Ectodermal cell (in vitro differentiated cells): ENCODE results near the gene MBOAT1.

Experiments
- H3K27ac ChIP-seq: 2 replicates; pipeline ENCODE4 v1.7.0; 2013; ENCODE audit warnings: mild to moderate bottlenecking, low read depth, low read length; ENCODE audit not compliant: insufficient read depth, poor library complexity, severe bottlenecking
- H3K27me3 ChIP-seq: 2 replicates; pipeline ENCODE4 v1.7.0; 2013; ENCODE audit warnings: mild to moderate bottlenecking, low read length; ENCODE audit not compliant: insufficient read depth, control insufficient read depth, poor library complexity, severe bottlenecking
- H3K36me3 ChIP-seq: one replicate; pipeline ENCODE4 v1.7.0; 2013; ENCODE audit warnings: low read length; ENCODE audit not compliant: control insufficient read depth, insufficient read depth
- H3K4me1 ChIP-seq: one replicate; pipeline ENCODE4 v1.7.0; 2013; ENCODE audit warnings: low read length; ENCODE audit not compliant: control insufficient read depth, insufficient read depth
- H3K4me3 ChIP-seq: 2 replicates; pipeline ENCODE4 v1.7.0; 2013; ENCODE audit warnings: low read depth, low read length, control low read depth; ENCODE audit not compliant: insufficient read depth
- H3K9me3 ChIP-seq: 2 replicates; pipeline ENCODE4 v1.7.0; 2013; ENCODE audit warnings: mild to moderate bottlenecking, low read length, moderate library complexity; ENCODE audit not compliant: control insufficient read depth
- WGBS, 2 experiments: methylation state at CpG; one replicate each; pipeline ENCODE4 v1.1.7; 2013; ENCODE audit warnings: missing lambda C conversion rate in 2 of 2; 5-methylcytosine and 5-hydroxymethylcytosine counted together

The MBOAT1 gene

DNA sequence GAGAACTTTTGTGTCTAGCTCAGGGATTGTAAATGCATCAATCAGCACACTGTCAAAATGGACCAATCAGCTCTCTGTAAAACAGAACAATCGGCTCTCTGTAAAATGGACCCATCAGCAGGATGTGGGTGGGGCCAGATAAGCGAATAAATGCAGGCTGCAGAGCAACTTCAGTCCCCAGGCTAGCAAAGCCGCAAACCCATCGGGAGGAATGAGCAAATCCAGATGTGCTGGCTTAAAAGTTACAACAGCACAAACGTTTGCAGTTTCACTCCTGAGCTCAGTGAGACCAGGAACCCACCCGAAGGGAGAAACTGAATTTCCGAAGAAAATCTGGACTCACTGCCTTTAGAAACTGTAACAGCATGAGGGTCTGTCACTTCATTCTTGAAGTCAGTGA lies 21.9 kb upstream of the MBOAT1 start:
- Histone ChIP-seq H3K4me1 (no peaks in the 10 kb centered on the region), H3K36me3 (no peaks in the 10 kb centered on the region), H3K27ac (no peak overlapping the region), H3K4me3 (no peak overlapping the region), H3K27me3 (no peaks in the 10 kb centered on the region), H3K9me3 (no peaks in the 10 kb centered on the region)
- WGBS, 2 experiments = 93 to 96% methylated on average over 7 of the region's 7 CpGs

DNA sequence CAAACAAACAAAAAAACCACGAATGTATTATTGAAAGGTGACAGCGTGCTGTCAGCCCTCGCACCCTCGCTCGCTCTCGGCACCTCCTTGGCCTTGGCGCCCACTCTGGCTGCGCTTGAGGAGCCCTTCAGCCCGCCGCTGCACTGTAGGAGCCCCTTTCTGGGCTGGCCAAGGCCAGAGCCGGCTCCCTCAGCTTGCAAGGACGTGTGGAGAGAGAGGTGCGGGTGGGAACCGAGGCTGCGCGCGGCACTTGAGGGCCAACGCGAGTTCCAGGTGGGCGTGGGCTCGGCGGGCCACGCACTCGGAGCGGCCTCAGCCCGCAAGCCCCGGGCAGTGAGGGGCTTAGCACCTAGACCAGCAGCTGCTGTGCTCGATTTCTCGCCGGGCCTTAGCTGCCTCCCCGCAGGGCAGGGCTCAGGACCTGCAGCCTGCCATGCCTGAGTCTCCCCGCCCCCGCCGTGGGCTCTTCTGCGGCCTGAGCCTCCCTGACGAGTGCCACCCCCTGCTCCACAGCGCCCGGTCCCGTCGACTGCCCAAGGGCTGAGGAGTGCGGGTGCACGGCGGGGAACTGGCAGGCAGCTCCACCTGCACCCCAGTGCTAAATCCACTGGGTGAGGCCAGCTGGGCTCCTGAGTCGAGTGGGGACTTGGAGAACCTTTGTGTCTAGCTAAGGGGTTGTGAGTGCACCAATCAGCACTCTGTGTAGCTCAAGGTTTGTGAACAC lies 20.9 kb upstream of the MBOAT1 start:
- H3K4me3 ChIP-seq = no peak overlapping the region
- H3K27me3 ChIP-seq = no peaks in the 10 kb centered on the region
- WGBS, 2 experiments = 95 to 96% methylated on average over 44 of the region's 44 CpGs
- no peaks in the 10 kb centered on the region for H3K9me3 ChIP-seq
- no peaks in the 10 kb centered on the region for H3K4me1 ChIP-seq
- H3K27ac ChIP-seq = no peak overlapping the region
- no peaks in the 10 kb centered on the region for H3K36me3 ChIP-seq

DNA sequence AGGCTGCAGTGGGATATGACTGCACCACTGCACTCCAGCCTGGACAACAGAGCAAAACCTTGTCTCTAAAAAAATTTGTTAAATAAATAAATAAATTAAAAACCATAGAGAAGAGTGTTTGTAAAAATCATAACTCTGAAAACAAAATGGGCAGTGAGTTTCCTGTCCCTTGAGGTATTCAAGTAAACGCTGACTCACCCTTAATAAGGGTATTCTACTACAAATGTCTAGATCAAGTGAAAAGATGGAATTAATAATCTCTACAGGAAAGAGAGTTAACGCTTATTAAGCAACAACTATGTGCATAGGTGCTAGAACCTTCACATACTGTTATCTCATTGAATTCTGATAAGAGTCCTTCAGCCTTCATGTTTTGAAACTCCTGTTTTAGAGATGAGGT lies 19.9 kb upstream of the MBOAT1 start:
- H3K9me3 ChIP-seq = no peaks in the 10 kb centered on the region
- no peaks in the 10 kb centered on the region for H3K36me3 ChIP-seq
- no peak overlapping the region for H3K4me3 ChIP-seq
- H3K27ac ChIP-seq = no peak overlapping the region
- H3K4me1 ChIP-seq = no peaks in the 10 kb centered on the region
- H3K27me3 ChIP-seq = no peaks in the 10 kb centered on the region
- 100% methylated on average over 1 to 2 of the region's 2 CpGs for WGBS, 2 experiments

DNA sequence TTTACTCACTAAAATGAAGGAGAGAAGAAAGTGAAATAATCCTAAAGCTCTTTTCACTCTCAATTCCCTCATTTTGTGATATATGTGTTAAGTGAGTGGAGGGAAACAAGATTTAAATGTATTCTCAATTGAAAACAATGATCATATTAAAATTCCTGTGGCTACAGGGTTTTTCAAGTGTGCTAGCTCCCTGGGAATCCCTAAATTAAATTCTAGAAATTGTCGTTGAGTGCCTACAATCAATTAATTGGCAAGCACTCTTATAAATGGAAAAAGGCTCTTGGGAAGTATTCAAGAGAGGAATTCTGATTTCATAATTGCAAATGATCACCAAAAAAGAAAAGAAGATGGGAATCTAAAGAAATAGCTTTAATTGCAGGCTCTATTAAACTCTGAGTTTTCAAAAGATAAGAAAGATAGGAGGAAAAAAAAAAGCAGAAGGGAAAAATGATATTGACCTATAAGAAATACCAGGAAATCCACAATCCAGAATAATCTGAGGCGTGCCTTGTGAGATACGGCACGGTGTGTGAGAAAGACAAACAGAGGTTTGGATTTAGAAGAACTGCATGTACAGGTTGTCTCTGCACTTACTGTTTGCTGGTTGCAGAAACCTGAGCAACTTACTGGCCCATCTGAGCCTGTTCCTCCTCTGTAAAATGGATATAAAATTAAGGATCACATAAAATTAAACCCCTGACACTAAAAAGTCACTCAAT lies 18.3 kb upstream of the MBOAT1 start:
- WGBS, 2 experiments = 93 to 94% methylated on average over 4 of the region's 4 CpGs

DNA sequence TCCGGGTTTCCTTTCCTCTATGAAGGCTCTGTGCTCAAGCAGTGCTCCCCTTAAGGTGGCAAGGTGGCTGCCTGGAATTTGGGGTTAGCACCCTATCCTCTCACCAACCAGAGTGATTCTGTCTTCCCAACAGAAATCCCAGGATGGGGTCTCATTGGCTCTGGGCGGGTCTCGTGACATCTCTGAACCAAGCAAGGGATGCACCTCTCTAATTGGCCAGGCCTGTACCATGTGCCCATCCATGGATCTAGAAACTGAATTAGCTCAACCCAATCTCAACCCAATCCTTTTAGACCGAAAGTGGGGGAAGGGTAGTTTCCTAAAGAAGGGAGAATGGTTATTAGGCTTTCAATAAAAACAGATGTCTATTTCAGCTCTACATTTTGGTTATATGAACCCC lies 17.6 kb upstream of the MBOAT1 start:
- no peaks in the 10 kb centered on the region for H3K4me1 ChIP-seq
- WGBS, 2 experiments = 92 to 99% methylated on average over 3 of the region's 4 CpGs
- no peaks in the 10 kb centered on the region for H3K9me3 ChIP-seq
- H3K27me3 ChIP-seq = no peaks in the 10 kb centered on the region
- no peak overlapping the region for H3K27ac ChIP-seq
- H3K36me3 ChIP-seq = no peaks in the 10 kb centered on the region
- H3K4me3 ChIP-seq = no peak overlapping the region

More for the DNA sequence above, 18.3 kb upstream of the MBOAT1 start:
- Histone ChIP-seq H3K4me3 (no peak overlapping the region), H3K9me3 (no peaks in the 10 kb centered on the region), H3K27ac (no peak overlapping the region), H3K27me3 (no peaks in the 10 kb centered on the region), H3K4me1 (no peaks in the 10 kb centered on the region), H3K36me3 (no peaks in the 10 kb centered on the region)

DNA sequence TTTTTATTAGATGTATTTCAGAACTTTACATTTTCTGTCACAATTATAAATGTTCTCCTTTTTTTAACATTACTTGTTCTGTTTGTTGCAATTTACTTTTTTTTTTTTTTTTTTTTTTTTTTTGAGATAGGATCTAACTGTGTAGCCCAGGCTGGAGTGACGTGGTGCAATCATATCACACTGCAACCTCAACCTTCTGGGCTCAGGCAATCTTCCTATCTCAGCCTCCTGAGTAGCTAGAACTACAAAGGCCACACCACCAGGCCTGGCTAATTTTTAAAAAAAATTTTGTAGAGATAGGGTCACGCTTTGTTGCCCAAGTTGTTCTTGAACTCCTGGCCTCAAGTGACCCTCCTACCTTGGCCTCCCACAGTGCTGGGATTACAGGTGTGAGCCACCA lies 15.1 kb upstream of the MBOAT1 start:
- 87 to 100% methylated on average over 2 of the region's 2 CpGs for whole genome bisulfite sequencing, 2 experiments
- Histone ChIP-seq H3K9me3 (no peaks in the 10 kb centered on the region), H3K27me3 (no peaks in the 10 kb centered on the region), H3K4me1 (no peaks in the 10 kb centered on the region), H3K36me3 (no peaks in the 10 kb centered on the region), H3K27ac (no peak overlapping the region), H3K4me3 (no peak overlapping the region)

DNA sequence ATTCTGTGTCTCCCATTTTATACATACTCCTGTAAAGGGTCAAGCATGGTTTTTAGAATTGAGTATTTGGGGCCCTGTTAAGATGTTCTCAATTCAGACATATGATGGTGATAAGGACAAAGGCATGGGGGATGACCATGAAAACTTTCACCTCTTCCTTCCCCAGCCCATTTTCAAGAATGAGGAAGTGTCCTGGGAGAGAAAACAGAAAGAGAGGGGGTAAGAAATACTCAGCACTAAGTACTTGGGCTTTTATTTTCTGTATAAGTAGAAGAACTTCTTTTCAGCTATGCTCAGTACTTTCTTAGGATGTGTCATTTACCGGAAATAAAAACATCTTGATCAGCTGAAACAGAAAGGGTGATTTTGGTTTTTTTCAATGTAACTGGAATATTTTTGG lies 10.9 kb upstream of the MBOAT1 start:
- Histone ChIP-seq H3K9me3 (no peaks in the 10 kb centered on the region), H3K27ac (no peak overlapping the region), H3K4me3 (no peak overlapping the region), H3K27me3 (no peaks in the 10 kb centered on the region), H3K4me1 (no peaks in the 10 kb centered on the region), H3K36me3 (no peaks in the 10 kb centered on the region)
- 90 to 100% methylated on average over 1 of the region's 1 CpG for WGBS, 2 experiments

DNA sequence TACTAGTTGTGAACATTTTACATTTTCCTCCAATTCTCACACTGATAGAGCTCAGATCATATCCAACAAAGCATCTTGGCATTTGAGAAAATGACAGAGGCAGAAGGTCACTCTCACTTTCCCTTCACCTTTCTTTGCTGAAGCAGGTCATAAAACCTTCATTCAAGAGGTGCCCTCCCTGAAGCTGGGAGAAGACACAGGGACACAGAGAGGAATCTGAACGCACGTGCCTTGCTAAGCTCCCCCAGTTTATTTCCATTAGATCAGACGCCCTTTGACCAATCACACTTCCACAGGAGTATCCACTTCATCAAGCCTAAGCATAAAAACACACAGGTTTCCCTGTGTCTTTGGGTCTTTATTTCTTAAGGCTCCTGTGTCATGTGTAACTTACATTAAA lies 9.2 kb upstream of the MBOAT1 start:
- no peak overlapping the region for H3K4me3 ChIP-seq
- no peaks in the 10 kb centered on the region for H3K4me1 ChIP-seq
- no peaks in the 10 kb centered on the region for H3K36me3 ChIP-seq
- H3K27ac ChIP-seq = no peak overlapping the region
- H3K9me3 ChIP-seq = no peaks in the 10 kb centered on the region
- WGBS, 2 experiments = 66 to 68% methylated on average over 3 of the region's 3 CpGs
- H3K27me3 ChIP-seq = no peaks in the 10 kb centered on the region

DNA sequence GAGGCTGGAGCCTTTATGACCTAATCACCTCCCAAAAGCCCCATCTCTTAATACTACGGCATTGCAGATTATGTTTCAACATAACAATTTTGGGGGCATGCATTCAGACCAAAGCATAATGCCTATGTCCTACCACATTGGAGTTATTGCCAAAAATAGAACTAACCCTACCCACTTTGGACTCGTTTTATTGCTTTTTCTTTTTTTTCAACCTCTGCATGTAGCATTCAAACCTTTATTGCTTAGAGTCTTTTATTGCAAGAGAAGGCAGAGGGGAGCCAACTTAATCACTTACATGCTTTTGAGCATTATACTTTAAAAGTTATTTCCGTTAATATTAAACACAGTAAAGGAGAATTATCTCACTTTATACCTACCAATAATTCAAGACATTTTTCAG lies 8.1 kb upstream of the MBOAT1 start:
- Histone ChIP-seq H3K36me3 (no peaks in the 10 kb centered on the region), H3K27me3 (no peaks in the 10 kb centered on the region), H3K4me3 (no peak overlapping the region), H3K27ac (no peak overlapping the region), H3K4me1 (no peaks in the 10 kb centered on the region), H3K9me3 (no peaks in the 10 kb centered on the region)
- WGBS, 2 experiments = 92% methylated on average over 2 to 3 of the region's 3 CpGs

DNA sequence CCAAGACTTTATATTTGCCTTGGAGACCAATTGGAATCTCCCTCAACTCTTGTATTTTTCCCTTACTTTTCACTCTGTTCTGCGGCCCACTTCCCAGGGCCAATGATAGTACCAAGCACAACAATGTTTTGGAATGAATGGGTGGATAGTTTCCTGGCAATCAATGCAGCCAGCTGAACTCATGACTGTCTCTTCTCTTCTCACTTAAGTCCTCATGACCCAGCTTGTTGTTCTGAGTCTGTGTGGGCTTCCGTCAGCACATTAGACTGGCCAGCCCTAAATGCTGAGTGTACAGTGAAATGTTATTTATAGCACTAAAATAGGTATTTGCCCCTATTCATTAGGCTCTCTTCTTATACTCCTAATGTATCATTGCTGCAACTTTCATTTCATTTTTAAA lies 5.6 kb upstream of the MBOAT1 start:
- H3K36me3 ChIP-seq = no peaks in the 10 kb centered on the region
- H3K4me1 ChIP-seq = no peaks in the 10 kb centered on the region
- no peak overlapping the region for H3K4me3 ChIP-seq
- WGBS, 2 experiments = 90 to 94% methylated on average over 2 of the region's 2 CpGs
- no peaks in the 10 kb centered on the region for H3K9me3 ChIP-seq
- peaks cover 10% of the 10 kb centered on the region for H3K27me3 ChIP-seq
- no peak overlapping the region for H3K27ac ChIP-seq
